Thyroid gland (tissue), 4 donors: ENCODE measurements around the gene ARHGAP8.

Experiments used
- CTCF ChIP-seq, 6 experiments: fragments of 200-600 bp in 3 of 6; fragments of 450-650 bp in 3 of 6; sonication (generic) in 3 of 6; IDR thresholded peaks; one replicate each; pipeline ENCODE4 v1.5.1; 2016 to 2019; ENCODE audit warnings: antibody characterized with exemption in 6 of 6, mild to moderate bottlenecking in 2 of 6, inconsistent platforms in 1 of 6, moderate library complexity in 1 of 6
- POLR2A ChIP-seq, 2 donors: fragments of 450-650 bp; IDR thresholded peaks; one replicate each; pipeline ENCODE4 v1.6.1; 2017; ENCODE audit warnings: antibody characterized with exemption in 2 of 2, mild to moderate bottlenecking in 2 of 2, moderate library complexity in 1 of 2

GRCh38 chr22:44724859-44725258 lies 27.5 kb upstream of the ARHGAP8 start:
- TF ChIP-seq CTCF (IDR thresholded peaks at IDR 0.05) = no peak
- no peak for TF ChIP-seq POLR2A (IDR thresholded peaks at IDR 0.05)
